GM18505 (cell line): ENCODE results near the gene DYSF.

ENCODE experiments used
- ATAC-seq: cut with Tn5 transposase; IDR thresholded peaks from one replicate; pipeline ENCODE4 v1.9.1; 2021; ENCODE audit not compliant: unreplicated experiment
- POLR2A ChIP-seq: IDR thresholded peaks from 4 replicates; pipeline ENCODE4 v1.6.1; 2011; ENCODE audit warnings: borderline replicate concordance; ENCODE audit not compliant: insufficient read depth, insufficient read length; ENCODE audit errors: extremely low read depth

Gene DYSF

DNA sequence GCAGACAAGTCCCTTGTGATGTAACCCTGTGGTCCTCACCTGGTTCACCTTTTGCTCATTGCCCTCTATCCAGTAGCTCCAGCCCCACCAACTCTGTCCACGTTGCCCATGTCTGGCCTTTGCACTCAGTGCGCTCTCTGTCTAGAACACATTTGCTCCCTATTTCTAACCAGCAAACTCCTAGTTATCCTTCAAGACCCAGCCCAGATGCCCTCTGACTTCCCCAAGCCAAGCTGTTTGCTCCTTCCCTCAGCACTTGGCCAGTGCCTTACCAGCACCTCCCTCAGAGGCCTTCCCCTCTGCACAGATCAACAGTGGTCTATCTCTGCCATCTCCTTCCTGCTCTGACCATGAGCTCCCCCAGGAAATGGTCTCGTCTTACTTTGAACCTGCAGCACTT is 137.7 kb downstream of the DYSF start:
- ATAC-seq = no peak
- TF ChIP-seq POLR2A = no peak

DNA sequence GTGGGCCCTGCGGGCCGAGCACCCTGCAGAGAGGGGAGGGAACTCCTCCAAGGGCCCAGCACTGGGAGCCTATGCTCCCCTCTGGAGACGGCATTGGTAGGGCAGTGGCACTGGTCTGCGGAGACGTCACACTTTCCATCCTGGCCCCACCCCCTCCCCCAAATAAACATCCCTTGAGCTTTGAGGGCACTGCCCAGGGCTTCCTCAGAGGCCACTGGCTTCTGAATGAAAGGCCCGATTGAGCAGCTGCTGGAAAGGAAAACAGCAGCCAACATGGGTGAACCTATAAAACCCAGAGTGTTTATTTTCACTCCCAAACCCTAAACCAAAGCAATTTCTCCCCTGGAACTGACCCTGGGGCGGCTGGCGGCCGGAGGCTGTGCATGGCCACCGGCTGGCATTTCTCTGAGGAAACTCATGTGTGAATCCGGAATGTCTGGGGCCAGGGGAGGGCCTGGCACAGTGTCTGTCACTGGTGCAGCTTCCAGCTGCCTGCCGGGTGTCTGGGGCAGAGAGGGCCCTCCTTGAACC is 138.9 kb downstream of the DYSF start:
- TF ChIP-seq POLR2A = no peak
- no peak for ATAC-seq

DNA sequence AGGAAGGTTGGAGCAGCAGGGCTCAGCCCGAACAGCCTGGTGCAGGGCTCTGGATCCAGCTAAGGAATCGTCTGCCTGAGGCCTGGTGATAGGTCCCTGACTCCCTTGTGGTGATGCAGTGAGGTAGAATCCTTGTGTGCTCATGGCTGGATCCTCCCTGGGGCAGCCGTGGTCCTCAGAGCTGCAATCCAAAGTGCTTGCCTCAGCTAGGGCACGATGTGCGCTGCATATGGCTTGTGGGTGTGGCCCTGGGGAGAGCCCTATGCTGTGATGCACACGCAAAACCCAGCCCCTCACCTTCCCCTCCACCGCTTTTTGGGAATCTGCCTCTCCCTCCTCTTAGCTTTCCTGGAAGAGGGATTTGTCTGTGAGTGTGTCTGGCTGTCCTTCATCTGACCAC is 142.2 kb downstream of the DYSF start:
- TF ChIP-seq POLR2A = no peak
- no peak for ATAC-seq

DNA sequence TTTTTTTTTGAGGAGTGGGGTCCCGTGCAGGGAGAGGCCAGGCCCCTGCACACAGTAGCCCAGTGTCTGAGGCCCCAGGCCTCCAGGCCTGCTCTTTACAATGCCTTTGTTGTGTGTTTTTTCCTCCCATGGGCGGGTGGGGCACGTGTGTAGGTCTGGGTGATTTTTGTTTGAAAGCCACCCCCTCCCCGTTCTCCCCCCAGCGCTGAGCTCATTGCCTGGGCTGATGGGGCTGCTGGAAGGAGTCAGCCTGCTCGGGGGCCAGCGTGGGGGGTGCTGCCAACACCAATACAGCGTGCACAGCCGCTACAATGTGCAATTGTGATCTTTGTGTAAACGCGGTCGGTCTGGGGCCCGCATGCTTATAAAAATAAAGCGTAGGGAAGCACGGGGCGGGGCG is 142.7 kb downstream of the DYSF start:
- no peak for TF ChIP-seq POLR2A
- no peak for ATAC-seq

DNA sequence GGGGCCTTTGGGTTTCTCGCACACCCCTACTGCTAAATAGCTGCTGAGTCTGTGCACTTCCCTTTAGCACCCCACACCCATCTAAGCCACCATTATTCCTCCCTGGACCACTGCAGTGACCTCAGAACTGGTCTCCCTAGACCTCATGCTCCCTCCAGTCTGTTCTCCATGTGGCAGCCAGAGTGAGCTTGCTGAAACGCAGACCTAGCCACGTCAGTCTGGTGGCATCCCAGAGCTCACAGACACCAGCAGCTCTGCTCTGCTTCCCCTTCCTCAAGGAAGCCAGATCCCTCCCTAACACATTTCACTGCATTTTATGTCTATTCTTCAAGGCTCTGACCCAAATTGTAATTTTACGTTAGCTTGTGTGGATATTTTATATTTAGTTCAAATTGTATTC is 144.4 kb downstream of the DYSF start:
- no peak for TF ChIP-seq POLR2A
- ATAC-seq = no peak

DNA sequence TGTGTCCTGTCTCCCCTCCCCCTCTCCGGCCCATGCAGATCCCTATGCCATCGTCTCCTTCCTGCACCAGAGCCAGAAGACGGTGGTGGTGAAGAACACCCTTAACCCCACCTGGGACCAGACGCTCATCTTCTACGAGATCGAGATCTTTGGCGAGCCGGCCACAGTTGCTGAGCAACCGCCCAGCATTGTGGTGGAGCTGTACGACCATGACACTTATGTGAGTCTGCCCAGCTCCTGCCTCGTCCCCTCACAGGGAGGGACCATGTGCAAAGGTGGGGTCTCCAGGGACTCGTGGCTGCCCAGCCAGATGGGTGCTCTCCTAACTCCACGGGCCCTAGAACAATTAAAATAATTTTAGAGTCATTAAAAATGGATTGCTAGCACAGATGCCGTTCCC is 145.2 kb downstream of the DYSF start:
- no peak for ATAC-seq
- TF ChIP-seq POLR2A = no peak

DNA sequence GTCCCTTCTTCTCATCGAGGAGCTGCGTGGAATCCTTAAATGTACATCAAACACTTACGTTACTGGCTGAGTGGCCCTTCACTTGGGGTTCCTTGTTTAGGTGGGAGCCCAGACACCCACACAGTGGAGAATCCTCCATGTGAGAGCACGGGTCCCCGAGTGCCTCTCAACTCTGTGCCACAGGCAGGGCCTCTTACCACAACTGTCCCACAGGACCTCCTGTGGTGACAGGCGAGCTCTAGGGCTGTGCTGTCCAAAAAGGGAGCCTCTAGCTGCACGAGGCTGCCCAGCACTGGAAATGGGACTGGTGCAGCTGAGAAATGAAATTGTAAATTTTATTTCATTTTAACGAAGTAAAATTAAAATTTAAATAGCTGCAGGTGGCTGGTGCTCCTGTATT is 145.7 kb downstream of the DYSF start:
- TF ChIP-seq POLR2A = no peak
- ATAC-seq = no peak

DNA sequence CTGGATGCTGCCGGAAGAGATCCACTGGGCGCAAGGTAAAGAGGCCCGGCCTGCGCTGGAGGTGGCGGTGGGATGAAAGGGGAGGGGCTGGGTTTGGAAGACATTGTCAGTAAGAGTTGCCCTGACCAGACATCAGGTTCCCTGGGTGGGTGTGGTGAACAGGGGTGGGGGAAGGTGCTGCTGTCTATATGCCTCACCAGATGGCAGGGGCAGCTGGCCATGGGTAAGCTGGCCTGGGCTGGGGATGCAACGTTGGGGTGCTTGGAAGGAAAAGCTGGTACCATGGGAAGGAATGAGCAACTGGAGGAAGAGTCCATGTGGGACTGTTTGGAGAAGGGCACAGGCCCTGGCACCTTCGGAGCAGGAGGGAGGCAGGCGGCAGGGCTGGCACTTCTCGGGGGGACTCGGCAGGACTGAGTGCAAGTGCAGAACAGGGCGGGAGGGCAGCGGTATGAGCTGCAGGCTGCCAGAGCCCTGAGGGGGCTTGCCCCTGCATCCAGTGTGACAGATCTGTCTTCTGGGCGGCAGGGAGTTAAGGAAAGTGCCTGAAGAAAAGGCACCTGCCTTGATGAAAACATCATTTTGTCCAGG is 146.4 kb downstream of the DYSF start:
- ATAC-seq = no peak
- TF ChIP-seq POLR2A = no peak

DNA sequence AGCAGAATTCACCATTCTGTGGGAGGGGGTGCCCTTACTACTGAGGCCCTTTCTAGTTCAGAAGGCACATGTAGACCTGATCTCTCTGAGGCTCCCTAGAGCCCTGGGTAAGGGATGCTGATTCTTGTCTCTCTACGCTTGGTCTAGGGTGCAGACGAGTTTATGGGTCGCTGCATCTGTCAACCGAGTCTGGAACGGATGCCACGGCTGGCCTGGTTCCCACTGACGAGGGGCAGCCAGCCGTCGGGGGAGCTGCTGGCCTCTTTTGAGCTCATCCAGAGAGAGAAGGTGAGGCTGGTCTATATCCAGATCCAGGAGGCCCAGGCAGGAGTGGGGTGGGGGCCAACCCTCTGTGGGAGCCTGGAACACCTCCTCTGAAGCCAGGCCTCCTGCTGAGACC is 147.2 kb downstream of the DYSF start:
- no peak for ATAC-seq
- TF ChIP-seq POLR2A = no peak

DNA sequence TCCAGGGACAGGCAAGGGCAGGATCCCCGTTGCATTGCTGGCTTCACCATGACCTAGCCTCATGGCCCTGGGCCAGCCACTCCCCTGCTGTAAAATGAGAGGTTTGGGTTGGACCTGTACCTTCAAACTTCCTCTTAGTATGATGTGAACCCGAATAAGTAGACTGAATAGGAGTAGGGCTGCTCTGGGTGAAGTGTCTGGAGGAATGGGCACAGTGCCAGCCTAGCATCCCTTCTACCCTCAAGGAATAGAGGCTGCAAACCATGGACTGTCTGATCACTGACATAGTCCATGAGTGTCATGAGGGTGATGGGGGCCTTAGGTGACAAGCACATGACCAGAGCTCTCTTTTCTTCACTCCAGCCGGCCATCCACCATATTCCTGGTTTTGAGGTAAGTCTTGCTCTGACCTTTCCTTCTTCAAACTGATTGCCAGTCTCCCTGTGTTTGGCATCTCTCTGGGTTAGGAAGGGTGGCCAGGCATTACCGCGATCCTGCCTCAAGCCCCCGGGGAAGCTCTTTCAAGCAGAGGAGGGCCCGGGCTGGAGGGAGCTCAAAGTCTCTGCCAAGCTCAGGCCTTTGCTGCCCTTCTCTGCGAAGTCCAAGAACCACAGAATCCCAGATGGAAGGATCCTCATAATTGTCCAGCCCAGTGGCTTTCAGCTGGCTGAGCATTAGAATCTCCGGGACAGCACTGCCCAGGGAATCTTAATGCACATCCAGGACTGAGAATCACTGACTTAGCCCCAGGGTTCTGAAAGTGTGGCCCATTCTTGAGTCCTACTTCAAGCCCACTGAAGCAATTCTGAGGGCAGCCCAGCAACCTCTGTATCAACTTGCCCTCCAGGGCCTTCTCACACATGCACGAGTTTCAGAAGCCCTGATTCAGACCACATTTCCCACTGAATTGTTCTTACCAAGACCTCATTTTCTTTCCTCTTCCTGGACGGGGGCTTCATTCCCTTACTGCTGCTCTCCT is 148.1 kb downstream of the DYSF start:
- no peak for ATAC-seq
- TF ChIP-seq POLR2A = no peak

DNA sequence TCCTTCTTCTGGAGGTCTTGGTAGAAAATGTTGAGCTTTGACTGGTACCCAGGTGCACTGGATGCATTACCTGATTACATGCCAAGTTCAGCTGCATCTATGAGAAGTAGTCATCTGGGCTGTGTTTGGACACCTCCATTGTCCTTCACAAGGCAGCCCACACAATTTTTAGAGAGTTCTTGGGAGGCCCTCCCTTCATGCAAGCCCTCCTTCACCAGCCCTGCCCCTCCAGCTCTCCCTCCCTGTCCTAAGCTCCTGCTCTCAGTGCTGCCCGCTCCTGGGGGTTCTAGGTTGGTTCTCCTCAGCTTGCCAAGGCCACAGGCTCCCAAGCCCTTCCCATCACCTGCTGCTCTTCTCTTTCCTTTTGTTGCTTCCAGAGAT is 148.7 kb downstream of the DYSF start:
- no peak for ATAC-seq
- TF ChIP-seq POLR2A = no peak

DNA sequence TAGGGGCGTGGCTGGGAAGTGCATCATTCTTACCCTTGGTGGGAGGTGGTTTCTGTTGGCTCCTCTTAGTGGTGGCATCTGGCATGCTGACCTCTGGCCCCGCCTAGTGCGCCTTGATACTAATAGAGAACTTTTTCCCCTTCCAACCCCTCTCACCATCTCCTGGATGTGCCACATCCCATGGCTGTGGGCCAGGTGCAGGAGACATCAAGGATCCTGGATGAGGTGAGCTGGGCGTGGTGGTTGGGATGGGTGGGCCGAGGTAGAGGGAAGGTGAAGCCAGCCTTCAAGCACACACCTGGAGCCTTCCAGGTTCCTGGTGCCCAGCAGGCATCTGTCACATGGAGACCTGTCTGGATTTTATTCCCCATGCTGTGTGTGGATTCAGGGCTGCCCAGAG is 149.2 kb downstream of the DYSF start:
- no peak for ATAC-seq
- no peak for TF ChIP-seq POLR2A

DNA sequence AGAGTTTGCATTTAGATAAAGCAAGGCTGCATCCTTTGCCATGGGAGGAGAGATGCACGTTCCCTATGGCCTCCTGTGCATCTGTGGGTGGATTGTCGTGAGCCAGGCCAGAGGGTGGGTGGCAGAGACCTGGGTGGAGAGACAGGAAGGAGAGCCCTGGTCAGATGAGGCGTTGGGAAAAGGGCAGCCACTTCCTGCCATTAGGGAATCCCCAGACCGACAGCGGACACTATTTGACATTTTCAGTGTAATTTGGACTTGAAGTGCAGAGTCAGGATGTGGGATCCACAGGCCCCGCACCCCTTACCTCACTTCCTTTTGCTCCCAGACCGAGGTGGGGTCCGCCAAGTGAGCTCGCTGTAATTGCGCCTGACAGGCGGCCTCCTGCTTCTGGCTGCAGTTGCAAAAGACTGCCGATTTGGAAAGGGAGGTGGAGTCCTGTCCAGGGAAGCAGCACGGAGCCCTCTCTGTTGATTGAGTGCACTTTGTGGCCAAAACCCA is 150.0 kb downstream of the DYSF start:
- TF ChIP-seq POLR2A = no peak
- ATAC-seq = no peak

DNA sequence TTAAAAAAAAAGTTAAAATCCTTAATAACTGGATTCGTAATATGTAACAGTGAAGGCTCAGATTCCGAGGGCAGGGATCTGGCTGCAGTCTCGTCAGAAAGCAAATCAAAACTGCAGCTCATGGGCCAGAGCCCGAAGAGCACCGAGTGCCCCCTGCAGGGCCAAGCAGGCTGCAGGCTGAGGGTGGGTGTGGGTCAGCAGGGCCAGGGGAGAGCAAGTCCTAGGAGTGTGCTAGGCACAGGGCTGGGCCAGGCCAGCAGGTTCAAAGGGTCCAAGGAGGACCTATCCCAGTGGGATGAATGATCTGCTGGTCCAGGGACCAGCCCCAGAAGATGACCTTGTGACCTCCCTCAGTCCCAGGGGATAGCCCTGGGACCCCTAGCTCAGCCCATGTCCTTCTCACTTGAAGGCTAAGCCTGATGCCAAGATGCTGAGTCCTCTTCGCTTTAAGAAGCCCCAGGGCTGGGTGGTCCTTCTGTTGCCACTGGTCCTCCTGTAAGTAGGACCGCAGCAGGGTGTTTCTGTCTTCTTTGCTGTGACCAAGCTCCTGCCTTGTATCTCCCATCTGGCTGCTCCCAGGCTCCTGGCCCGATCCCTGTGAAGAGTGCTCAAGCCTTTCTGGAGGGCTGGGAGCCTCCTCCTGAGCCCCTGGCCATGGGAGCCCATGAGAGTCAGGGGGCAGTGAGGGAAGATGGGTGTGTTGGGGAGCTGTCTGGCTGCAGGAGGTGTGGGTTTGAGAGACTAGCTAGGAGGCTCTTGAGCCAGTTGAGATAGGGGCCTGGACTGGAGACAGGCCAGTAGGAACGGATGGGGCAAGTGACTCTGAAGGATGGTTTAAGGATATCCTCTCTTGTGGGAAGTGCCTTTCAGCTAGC is 150.7 kb downstream of the DYSF start:
- no peak for TF ChIP-seq POLR2A
- ATAC-seq = no peak

DNA sequence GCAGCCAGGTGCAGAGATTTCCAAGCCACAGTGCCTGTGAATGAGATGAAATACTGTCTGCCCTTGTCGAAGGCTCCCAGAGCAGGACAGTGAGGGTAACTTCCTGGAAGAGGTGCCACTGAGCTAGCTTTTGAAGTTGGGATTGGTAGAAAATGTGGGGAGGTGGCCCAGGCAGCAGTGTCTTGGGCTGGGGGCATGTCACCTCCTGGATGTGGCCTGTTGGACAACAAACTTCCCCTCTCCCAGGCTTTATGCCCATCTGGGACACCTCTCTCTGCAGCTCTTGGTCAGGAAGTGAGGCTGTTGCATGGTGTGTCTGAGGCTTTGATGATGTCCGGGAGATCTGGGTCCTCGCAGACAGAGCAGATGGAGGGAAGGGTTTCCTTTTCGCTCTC is 151.4 kb downstream of the DYSF start:
- no peak for ATAC-seq
- TF ChIP-seq POLR2A = no peak
